ENCODE data around the gene GABRA5.

Gene GABRA5

GRCh38 chr15:26928051-26928450, 61.2 kb downstream of the GABRA5 start:
- no peak for DNase-seq (ENCODE audit: low read depth)

- DNase-seq (ENCODE audit: low read depth), result no peak
These were observed 62.7 kb downstream of the GABRA5 start for GRCh38 chr15:26929588-26929987.

- DNase-seq (ENCODE audit: low read depth), result no peak
These were observed 68.0 kb downstream of the GABRA5 start for GRCh38 chr15:26934848-26935247.

GRCh38 chr15:26935322-26935721, 68.5 kb downstream of the GABRA5 start:
- DNase-seq (ENCODE audit: low read depth), result no peak

- DNase-seq (ENCODE audit: low read depth), result no peak
These were observed 69.6 kb downstream of the GABRA5 start for GRCh38 chr15:26936502-26936901.

- no peak for DNase-seq (ENCODE audit: low read depth)
These were observed 70.3 kb downstream of the GABRA5 start for GRCh38 chr15:26937134-26937533.

GRCh38 chr15:26939398-26939797, 72.5 kb downstream of the GABRA5 start:
- no peak for DNase-seq (ENCODE audit: low read depth)

GRCh38 chr15:26941489-26941888, 74.6 kb downstream of the GABRA5 start:
- DNase-seq (ENCODE audit: low read depth), result no peak

- DNase-seq (ENCODE audit: low read depth), result no peak
These were observed 77.0 kb downstream of the GABRA5 start for GRCh38 chr15:26943866-26944265.

GRCh38 chr15:26945046-26945445, 78.2 kb downstream of the GABRA5 start:
- DNase-seq (ENCODE audit: low read depth), result no peak

- no peak for DNase-seq (ENCODE audit: low read depth)
These were observed 83.1 kb downstream of the GABRA5 start for GRCh38 chr15:26950001-26950400.

- DNase-seq (ENCODE audit: low read depth), result no peak
These were observed 87.5 kb downstream of the GABRA5 start for GRCh38 chr15:26954403-26954802.

GRCh38 chr15:26967719-26968269, 100.9 kb downstream of the GABRA5 start:
- no peak for DNase-seq (ENCODE audit: low read depth)

- no peak for DNase-seq (ENCODE audit: low read depth)
These were observed 101.9 kb downstream of the GABRA5 start for GRCh38 chr15:26968806-26969205.

GRCh38 chr15:26970712-26971210, 103.9 kb downstream of the GABRA5 start, which contains the start of gene GABRG3:
TSS of gene GABRG3 (plus strand) at chr15:26971181.
- DNase-seq (ENCODE audit: low read depth), result no peak

- DNase-seq (ENCODE audit: low read depth), result no peak
These were observed 104.6 kb downstream of the GABRA5 start for GRCh38 chr15:26971271-26972018.

- DNase-seq (ENCODE audit: low read depth), result no peak
These were observed 105.8 kb downstream of the GABRA5 start for GRCh38 chr15:26972636-26973035.

GRCh38 chr15:26974120-26974780, 107.4 kb downstream of the GABRA5 start:
- DNase-seq (ENCODE audit: low read depth), result no peak

- no peak for DNase-seq (ENCODE audit: low read depth)
These were observed 114.6 kb downstream of the GABRA5 start for GRCh38 chr15:26981492-26981891.

GRCh38 chr15:26983822-26984221, 117.0 kb downstream of the GABRA5 start:
- DNase-seq (ENCODE audit: low read depth), result no peak

- DNase-seq (ENCODE audit: low read depth), result no peak
These were observed 118.2 kb downstream of the GABRA5 start for GRCh38 chr15:26985050-26985449.

GRCh38 chr15:26996250-26996649, 129.4 kb downstream of the GABRA5 start:
- no peak for DNase-seq (ENCODE audit: low read depth)

Measured in T-helper 22 cell (primary cell).